H1 (cell line): Measurements from ENCODE around the gene GPSM1. TPM values are rescaled to one million over a fixed set of nuclear protein-coding genes. Genes with fewer than 3 reads are reported as not detected.

Experiments
- ASH2L ChIP-seq: fragments of 200-600, 300-600 bp; sonication (generic); IDR thresholded peaks from one replicate; pipeline ENCODE4 v1.7.1; 2017; ENCODE audit warnings: low read length
- CEBPB ChIP-seq: IDR thresholded peaks from 2 replicates; pipeline ENCODE4 v1.6.1; 2012; ENCODE audit warnings: low read depth, low read length
- CHD2 ChIP-seq: IDR thresholded peaks from 2 replicates; pipeline ENCODE4 v1.6.1; 2012; ENCODE audit warnings: low read length, improper control_type of control experiment
- POLR2A ChIP-seq, 2 experiments: IDR thresholded peaks; 1 replicate in 1 of 2; 2 replicates in 1 of 2; pipeline ENCODE4 v1.6.1; 2011; ENCODE audit warnings: low read depth in 2 of 2, low read length in 2 of 2, mild to moderate bottlenecking in 2 of 2; ENCODE audit errors: control extremely low read depth in 1 of 2
- RBBP5 ChIP-seq: IDR thresholded peaks from 2 replicates; pipeline ENCODE4 v1.7.1; 2012; ENCODE audit warnings: low read depth, mild to moderate bottlenecking, inconsistent platforms, low read length, moderate library complexity, borderline replicate concordance
- SIN3A ChIP-seq, 2 experiments: IDR thresholded peaks in 1 of 2; conservative IDR thresholded peaks in 1 of 2; 2 replicates each; pipeline ENCODE4 v1.6.1; 2011 to 2012; ENCODE audit warnings: low read length in 2 of 2, improper control_type of control experiment in 1 of 2, low read depth in 1 of 2, mild to moderate bottlenecking in 1 of 2
- SUZ12 ChIP-seq: fragments of 200-600 bp; sonication (generic); IDR thresholded peaks from 2 replicates; pipeline ENCODE4 v1.6.1; 2012; ENCODE audit warnings: mild to moderate bottlenecking, inconsistent platforms, low read length, moderate library complexity, mixed read lengths
- TAF7 ChIP-seq: optimal IDR thresholded peaks from 2 replicates; pipeline ENCODE3; 2011; ENCODE audit warnings: low read depth, mild to moderate bottlenecking, inconsistent platforms, low read length, moderate library complexity, borderline replicate concordance
- polyA plus RNA-seq, 7 experiments: library from polyadenylated mRNA; depleted of rRNA in 3 of 7; stranded (reverse) in 5 of 7; unstranded in 2 of 7; fragments of >200 nt in 5 of 7; fragments of 200-250 nt in 2 of 7; gene quantifications; 1 replicate in 5 of 7; 2 replicates in 1 of 7; 4 replicates in 1 of 7; pipeline versions ENCODE4 v1.2.1 to v1.2.3, GENCODE V29; 2011 to 2013; ENCODE audit warnings: missing spikeins in 2 of 7, mixed read lengths in 2 of 7
- total RNA-seq: library from RNA; stranded (reverse); fragmentation: NEBNext Ultra II Directional; extraction: Animal tissue kit (Norgen Biotek cat#: 25700); gene quantifications from 2 replicates; pipeline ENCODE4 v1.2.1, GENCODE V29; 2021
- TF ChIP-seq, protein P1 (sequence below): fragments of 300-600 bp; sonication (generic); IDR thresholded peaks from 2 replicates; pipeline ENCODE4 v1.7.1; 2012; ENCODE audit warnings: low read length, moderate library complexity, mild to moderate bottlenecking, inconsistent platforms; ENCODE audit not compliant: insufficient replicate concordance

Gene GPSM1
- total and polyA plus RNA-seq, 2 of the 8 experiments (the other 6 are each of a cell fraction or from before 2014, with no cell fraction given), result 12.8 to 18.0 TPM

DNA sequence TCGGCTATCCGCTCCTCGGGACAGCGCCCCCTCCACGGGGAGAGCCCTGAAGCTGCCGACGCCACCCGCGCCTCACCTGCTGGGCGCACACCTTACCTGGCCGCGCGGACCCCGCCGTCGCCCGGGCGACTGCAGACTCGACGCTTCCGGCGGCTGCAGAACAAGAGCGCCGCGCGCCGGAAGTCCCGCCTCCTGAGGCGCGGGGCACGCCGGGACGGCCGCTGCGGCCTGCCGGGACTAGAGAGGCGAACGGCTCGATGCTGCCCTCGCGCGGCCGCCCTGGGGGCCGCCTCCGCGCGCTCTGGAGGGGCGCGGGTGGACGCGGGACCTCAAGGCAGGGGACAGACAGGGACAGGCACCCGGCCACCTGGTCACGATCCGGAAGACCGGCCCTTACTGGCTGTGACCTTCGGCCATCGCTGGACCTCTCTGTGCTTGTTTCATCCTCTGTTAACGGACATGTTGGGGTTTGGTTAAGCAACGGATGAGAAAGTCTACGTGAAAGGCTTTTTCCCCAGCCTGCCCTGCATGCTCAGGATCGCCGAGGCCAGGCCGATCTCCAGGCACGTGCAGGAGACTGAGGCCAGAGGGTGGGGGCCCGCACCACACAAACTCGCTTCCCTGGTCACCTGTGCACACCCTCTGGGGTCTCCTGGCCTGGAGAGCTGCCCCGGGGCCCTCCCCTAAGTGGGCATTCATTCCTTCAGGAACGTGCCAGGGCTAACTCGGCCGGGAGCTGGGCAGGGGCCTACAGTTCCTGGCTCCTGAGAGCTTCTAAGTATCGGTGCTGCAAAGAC lies 72.9 kb downstream of the GPSM1 start, which contains the start of gene SNAPC4 (continued):
- TF ChIP-seq, protein P1, sequence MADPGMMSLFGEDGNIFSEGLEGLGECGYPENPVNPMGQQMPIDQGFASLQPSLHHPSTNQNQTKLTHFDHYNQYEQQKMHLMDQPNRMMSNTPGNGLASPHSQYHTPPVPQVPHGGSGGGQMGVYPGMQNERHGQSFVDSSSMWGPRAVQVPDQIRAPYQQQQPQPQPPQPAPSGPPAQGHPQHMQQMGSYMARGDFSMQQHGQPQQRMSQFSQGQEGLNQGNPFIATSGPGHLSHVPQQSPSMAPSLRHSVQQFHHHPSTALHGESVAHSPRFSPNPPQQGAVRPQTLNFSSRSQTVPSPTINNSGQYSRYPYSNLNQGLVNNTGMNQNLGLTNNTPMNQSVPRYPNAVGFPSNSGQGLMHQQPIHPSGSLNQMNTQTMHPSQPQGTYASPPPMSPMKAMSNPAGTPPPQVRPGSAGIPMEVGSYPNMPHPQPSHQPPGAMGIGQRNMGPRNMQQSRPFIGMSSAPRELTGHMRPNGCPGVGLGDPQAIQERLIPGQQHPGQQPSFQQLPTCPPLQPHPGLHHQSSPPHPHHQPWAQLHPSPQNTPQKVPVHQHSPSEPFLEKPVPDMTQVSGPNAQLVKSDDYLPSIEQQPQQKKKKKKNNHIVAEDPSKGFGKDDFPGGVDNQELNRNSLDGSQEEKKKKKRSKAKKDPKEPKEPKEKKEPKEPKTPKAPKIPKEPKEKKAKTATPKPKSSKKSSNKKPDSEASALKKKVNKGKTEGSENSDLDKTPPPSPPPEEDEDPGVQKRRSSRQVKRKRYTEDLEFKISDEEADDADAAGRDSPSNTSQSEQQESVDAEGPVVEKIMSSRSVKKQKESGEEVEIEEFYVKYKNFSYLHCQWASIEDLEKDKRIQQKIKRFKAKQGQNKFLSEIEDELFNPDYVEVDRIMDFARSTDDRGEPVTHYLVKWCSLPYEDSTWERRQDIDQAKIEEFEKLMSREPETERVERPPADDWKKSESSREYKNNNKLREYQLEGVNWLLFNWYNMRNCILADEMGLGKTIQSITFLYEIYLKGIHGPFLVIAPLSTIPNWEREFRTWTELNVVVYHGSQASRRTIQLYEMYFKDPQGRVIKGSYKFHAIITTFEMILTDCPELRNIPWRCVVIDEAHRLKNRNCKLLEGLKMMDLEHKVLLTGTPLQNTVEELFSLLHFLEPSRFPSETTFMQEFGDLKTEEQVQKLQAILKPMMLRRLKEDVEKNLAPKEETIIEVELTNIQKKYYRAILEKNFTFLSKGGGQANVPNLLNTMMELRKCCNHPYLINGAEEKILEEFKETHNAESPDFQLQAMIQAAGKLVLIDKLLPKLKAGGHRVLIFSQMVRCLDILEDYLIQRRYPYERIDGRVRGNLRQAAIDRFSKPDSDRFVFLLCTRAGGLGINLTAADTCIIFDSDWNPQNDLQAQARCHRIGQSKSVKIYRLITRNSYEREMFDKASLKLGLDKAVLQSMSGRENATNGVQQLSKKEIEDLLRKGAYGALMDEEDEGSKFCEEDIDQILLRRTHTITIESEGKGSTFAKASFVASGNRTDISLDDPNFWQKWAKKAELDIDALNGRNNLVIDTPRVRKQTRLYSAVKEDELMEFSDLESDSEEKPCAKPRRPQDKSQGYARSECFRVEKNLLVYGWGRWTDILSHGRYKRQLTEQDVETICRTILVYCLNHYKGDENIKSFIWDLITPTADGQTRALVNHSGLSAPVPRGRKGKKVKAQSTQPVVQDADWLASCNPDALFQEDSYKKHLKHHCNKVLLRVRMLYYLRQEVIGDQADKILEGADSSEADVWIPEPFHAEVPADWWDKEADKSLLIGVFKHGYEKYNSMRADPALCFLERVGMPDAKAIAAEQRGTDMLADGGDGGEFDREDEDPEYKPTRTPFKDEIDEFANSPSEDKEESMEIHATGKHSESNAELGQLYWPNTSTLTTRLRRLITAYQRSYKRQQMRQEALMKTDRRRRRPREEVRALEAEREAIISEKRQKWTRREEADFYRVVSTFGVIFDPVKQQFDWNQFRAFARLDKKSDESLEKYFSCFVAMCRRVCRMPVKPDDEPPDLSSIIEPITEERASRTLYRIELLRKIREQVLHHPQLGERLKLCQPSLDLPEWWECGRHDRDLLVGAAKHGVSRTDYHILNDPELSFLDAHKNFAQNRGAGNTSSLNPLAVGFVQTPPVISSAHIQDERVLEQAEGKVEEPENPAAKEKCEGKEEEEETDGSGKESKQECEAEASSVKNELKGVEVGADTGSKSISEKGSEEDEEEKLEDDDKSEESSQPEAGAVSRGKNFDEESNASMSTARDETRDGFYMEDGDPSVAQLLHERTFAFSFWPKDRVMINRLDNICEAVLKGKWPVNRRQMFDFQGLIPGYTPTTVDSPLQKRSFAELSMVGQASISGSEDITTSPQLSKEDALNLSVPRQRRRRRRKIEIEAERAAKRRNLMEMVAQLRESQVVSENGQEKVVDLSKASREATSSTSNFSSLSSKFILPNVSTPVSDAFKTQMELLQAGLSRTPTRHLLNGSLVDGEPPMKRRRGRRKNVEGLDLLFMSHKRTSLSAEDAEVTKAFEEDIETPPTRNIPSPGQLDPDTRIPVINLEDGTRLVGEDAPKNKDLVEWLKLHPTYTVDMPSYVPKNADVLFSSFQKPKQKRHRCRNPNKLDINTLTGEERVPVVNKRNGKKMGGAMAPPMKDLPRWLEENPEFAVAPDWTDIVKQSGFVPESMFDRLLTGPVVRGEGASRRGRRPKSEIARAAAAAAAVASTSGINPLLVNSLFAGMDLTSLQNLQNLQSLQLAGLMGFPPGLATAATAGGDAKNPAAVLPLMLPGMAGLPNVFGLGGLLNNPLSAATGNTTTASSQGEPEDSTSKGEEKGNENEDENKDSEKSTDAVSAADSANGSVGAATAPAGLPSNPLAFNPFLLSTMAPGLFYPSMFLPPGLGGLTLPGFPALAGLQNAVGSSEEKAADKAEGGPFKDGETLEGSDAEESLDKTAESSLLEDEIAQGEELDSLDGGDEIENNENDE, result no peak
- no peak for TF ChIP-seq ASH2L
- TF ChIP-seq RBBP5, result no peak
- TF ChIP-seq CHD2, result no peak
- TF ChIP-seq SUZ12, result no peak
- TF ChIP-seq POLR2A (IDR thresholded peaks at IDR 0.05; ENCODE audit: control extremely low read depth in 1 of 2, low read depth in 2 of 2, low read length in 2 of 2), result peak in 1 of 2 experiments; percentile 86; a peak in 2 of 3 replicates
- peak in 1 of 2 experiments; percentile 92; a peak in 2 of 4 replicates for TF ChIP-seq SIN3A (conservative IDR thresholded peaks at IDR 0.05 in 1 of 2, IDR thresholded peaks at IDR 0.05 in 1 of 2; ENCODE audit: low read depth in 1 of 2, low read length in 2 of 2)
- peak; percentile 96 for TF ChIP-seq TAF7
- no peak for TF ChIP-seq CEBPB
